Inflammatory macrophage treated with lipopolysaccharide for 1 hour (primary cell): ENCODE measurements around the gene MAFF.
"Not testable (repeated sequence)": the region's sequence is repeated elsewhere in the genome, so short reads cannot be mapped to it uniquely, and the experiment has no call there.

Experiments
- DNase-seq, 2 donors: peaks; one replicate each; pipeline ENCODE4 v3.0.0-alpha.2; 2020 to 2022

MAFF gene

GRCh38 chr22:38177926-38178604 lies 23.7 kb upstream of the MAFF start:
- DNase-seq = no peak

GRCh38 chr22:38178605-38178937 lies 23.2 kb upstream of the MAFF start:
- not testable (repeated sequence) for DNase-seq

DNA sequence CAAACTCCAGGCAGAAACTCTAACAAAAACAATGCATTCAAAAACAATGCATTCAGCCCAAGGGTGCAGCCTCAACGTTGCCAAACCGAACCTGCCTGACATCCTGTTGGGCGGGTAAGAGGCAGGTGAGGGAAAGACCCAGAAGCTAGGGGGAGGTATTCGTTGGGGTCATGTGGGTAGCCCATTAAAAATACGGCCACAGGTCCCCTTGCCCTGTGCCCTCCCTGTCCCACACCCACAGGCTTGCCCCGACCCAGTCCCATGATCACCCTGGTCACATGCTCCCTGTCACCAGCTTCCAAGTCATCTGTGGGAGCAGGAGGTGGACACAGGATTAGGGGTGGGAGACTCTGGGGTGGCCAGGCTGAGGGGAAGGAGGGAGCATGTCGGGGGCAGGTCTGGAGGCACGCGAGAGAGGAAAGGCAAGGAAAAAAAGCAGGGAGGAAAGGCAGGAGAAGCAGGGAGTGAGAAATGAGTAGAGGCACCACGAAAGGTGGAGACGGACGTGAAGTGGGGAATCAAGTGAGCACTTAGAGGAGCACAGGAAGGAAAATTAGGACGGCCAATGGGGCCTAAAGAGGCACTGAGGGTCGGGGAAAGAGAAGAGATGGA lies 20.8 kb upstream of the MAFF start:
- DNase-seq = peak; percentile 71 to 97

DNA sequence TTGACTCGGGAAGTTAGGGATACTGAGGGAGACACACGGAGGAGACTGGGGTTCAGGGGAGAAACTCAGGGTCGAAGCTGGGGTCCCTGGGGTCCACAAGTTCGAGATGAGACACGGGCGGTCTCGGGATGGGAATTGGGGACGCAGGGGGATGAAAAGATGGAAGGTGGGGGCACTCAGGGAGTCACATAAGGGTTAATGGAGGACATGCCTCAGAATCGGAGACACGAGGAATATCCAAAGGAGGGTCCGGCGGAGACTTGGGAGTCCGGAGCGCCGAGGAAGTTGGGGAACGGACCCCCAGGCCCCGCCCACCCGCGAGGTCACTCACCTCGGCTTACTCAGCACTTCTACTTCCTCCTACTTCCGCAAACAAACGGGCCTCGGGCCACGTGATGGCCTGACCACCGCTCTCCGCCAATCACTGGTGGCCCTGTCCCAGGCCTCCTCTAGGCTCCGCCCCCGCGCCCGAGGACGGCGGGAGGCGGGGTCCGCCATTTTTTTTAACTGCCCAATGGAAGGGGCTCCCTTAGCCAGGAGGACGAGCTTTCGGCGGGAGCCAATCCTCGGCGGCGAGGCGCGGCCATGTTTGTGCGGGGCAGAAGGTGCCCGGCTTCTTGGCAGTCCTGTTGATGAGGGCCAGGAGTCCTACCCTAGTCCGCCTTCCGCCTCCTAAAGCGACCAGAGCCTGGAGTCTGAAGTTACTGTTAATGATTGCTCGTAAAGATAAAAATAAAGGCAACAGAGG lies 20.2 kb upstream of the MAFF start, which contains the start of gene PLA2G6:
Gene PLA2G6, minus strand, starts transcription at position 378 of the 748 bp plus-strand sequence. CDS start 12,404 bp downstream, outside the sequence.
- DNase-seq = peak; percentile 100

GRCh38 chr22:38184788-38185187 lies 17.0 kb upstream of the MAFF start:
- DNase-seq = no peak

- no peak for DNase-seq
These were observed 15.4 kb upstream of the MAFF start for GRCh38 chr22:38186429-38186828.

DNA sequence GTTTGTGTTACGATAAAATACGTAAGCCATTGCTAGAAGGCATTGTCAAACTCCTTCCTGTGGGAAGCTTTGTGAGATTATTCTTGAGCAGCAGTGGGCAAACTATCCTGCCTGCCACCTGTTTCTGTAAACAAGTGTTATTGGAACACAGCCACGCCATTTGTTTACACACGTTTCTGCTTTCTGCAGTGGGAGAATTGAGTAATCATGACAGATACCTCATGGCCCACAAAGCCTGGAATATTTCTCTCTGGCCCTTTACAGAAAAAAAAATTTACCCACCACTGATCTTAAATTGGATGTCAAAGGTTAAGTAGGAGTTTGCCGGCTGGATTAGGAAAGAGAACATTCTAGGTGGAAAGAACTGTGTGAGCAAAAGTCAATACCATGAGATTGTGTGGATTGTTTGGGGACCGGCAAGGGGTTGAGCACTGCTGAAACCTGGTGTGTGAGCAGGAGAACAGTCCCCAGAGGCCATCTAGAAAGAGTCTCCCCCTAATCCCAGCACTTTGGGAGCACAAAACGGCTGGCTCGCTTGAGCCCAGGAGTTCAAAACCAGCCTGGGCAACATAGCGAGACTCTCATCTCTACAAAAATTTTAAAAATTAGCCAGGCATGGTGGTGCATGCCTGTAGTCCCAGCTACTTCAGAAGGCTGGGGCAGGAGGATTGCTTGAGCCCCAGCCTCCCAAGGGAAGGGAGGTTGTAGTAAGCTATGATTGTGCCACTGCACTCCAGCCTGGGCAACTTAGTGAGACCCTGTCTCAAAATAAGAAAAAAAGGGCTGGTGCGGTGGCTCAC lies 14.2 kb upstream of the MAFF start:
- peak in 1 of 2 donors; percentile 27 for DNase-seq

DNA sequence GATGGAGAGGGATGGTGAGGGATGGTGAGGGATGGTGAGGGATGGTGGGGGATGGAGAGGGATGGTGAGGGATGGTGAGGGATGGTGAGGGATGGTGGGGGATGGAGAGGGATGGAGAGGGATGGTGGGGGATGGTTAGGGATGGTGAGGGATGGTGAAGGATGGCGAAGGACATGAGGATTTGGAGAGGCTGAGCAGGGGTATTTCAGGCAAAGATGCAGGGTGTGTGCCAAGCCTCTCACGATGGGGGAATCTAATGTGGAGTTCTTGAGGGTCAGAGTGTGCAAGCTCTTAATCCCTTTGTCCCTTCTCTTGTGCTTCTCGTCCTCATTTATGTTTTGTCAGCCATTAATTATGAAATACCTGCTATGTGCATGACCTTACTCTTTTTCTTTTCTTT lies 12.7 kb upstream of the MAFF start:
- no peak for DNase-seq

- no peak for DNase-seq
These were observed 11.2 kb upstream of the MAFF start for GRCh38 chr22:38190581-38190980.

GRCh38 chr22:38191055-38191454 lies 10.7 kb upstream of the MAFF start:
- no peak for DNase-seq

DNA sequence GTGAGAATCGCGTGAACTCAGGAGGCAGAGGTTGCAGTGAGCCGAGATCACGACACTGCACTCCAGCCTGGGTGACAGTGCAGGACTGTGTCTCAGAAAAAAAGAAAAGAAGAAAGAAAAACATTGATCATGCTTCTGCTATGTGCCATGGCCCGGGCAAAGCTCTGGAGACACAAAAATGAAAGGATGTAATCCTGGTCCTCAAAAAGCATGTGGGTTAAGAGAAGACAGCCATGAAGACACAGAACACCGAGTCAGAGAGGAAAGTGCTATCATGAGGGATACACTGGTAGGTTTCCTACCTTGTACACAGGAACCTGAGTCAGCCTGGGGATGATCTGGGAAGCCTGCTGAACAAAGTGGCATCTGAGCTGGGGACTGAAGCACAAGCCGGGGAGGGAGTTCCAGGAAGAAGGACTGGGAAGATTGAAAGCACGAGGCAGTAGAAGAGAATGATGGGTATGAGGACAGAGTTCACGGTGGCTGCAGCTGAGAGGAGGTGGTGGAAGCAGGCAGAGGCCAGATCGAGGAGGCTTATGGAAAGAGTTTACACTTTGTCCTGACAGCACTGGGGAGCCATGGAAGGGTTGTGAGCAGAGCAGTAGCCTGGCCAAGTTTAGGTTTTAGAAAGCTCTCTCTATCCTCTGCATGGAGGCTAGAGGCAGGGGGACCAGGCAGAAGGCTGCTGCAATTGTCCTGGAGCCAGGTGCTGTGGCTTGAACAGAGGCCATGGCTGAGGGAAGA lies 9.9 kb upstream of the MAFF start:
- no peak for DNase-seq

GRCh38 chr22:38192475-38192863 lies 9.3 kb upstream of the MAFF start:
- no peak for DNase-seq

- peak; percentile 68 to 82 for DNase-seq
These were observed 8.2 kb upstream of the MAFF start for GRCh38 chr22:38193580-38193979.

GRCh38 chr22:38196791-38197419 lies 4.9 kb upstream of the MAFF start:
- no peak for DNase-seq

GRCh38 chr22:38199826-38200559 lies 1.8 kb upstream of the MAFF start:
- DNase-seq = no peak

- no peak for DNase-seq
These were observed 453 bp upstream of the MAFF start for GRCh38 chr22:38201371-38201710.

- peak; percentile 74 to 85 for DNase-seq
These were observed 769 bp downstream of the MAFF start for GRCh38 chr22:38202437-38203089.

DNA sequence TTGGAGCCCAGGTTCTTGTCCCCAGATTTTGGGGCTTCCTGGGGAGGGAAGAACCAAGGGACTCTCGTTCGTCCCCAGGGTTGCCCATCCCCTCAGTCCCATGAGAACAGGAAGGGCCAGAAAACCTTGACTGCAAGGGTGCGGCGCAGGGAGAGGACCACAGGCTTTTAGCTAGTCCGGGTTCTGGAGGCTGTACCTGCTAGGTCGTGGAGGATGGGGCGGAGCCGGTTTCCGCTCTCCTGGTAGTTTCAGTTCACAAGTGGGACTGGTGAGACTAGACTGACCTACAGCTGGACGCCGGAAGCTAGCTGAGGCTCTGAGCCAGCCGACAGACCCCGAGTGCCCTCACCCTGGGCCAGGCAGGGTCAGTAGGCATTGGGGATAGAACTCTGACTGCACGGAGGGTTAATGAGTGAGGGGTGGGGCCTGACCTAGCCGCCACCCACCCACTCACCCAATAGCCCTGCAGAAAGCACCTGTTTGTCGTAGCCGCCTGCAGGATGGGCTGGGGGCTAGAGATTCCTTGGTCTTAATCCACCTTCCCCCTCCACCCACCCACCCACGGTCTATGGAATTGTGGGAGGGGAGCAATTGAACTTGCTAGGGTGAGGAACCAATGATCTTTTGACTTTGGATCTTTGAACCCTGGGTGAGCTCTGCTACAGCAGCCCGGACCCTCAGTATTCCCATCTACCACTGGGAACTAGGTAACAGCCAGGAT lies 1.5 kb downstream of the MAFF start:
- no peak for DNase-seq

DNA sequence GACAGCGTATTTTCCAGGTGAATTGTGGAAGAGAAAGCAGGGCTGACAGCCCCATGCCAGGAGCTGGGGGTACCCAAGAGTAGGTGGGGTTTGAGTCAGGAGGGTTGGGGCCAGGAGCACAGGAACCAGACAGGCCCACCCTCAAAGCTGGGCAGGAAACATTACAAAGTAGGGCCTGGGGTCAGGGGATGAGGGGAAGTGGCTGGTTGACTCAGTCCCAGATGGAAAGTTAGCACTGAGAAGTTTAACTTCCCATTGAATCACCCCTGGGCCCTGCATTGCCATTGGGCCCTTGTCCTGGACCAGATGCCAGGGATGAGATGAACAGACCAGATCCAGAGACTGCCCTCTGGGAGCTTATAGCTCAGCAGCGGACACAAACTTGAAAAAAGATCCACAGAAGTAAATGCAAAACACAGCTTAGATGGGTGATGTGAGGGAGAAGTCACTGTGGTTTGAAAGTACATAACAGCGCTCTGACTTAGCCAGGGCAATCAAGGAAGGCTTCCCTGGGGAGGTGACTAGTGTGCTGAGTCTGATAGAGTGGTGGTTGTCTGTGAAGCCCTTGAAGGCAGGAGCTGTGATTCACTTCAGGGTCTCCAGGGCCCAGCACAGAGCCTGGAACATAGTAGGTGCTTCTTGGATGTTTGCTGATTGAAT lies 2.2 kb downstream of the MAFF start:
- peak; percentile 50 to 71 for DNase-seq

- DNase-seq = no peak
These were observed 3.0 kb downstream of the MAFF start for GRCh38 chr22:38204784-38205183.
